Right atrium auricular region (tissue), 2 donors: ENCODE results near the gene SFTA2. TPM values are rescaled to one million over a fixed set of nuclear protein-coding genes. Genes with fewer than 3 reads are reported as not detected.
A peak's percentile ranks its signal among the peaks of the same experiment; 100 is the strongest.
"Not testable (repeated sequence)": the region's sequence is repeated elsewhere in the genome, so short reads cannot be mapped to it uniquely, and the experiment has no call there.

Experiments
- DNase-seq: peaks from one replicate; pipeline ENCODE4 v3.0.0-alpha.2; 2019; ENCODE audit warnings: low spot score
- H3K27ac ChIP-seq, 2 donors: fragments of 200-600 bp; sonication (generic); 1 replicate in 1 of 2; 2 replicates in 1 of 2; pipeline ENCODE4 v1.5.1; 2016 to 2019
- H3K27me3 ChIP-seq, 2 donors: fragments of 200-600 bp; sonication (generic); one replicate each; pipeline versions ENCODE4 v1.5.1 to v1.6.0; 2017 to 2019
- H3K36me3 ChIP-seq: fragments of 200-600 bp; sonication (generic); one replicate; pipeline ENCODE4 v1.5.1; 2016
- H3K4me1 ChIP-seq, 2 donors: fragments of 200-600 bp; sonication (generic); one replicate each; pipeline versions ENCODE4 v1.5.1 to v1.6.0; 2017 to 2019
- H3K4me3 ChIP-seq, 2 donors: fragments of 200-600 bp; sonication (generic); 1 replicate in 1 of 2; 2 replicates in 1 of 2; pipeline ENCODE4 v1.5.1; 2017 to 2019; ENCODE audit warnings: mild to moderate bottlenecking in 1 of 2, moderate library complexity in 1 of 2
- H3K9me3 ChIP-seq, 2 donors: fragments of 200-600 bp; sonication (generic); one replicate each; pipeline ENCODE4 v1.5.1; 2019
- total RNA-seq, 2 donors: library from RNA; depleted of rRNA; stranded (reverse); fragments of >200 nt; gene quantifications; one replicate each; pipeline ENCODE4 v1.1.0, GENCODE V29; 2016
- TF ChIP-seq, protein P1 (sequence below), 2 donors: fragments of 200-600 bp; sonication (generic); IDR thresholded peaks; one replicate each; pipeline ENCODE4 v1.5.1; 2019; ENCODE audit warnings: antibody characterized with exemption in 2 of 2

SFTA2 gene
- total RNA-seq, 2 donors from 2014 or later = not detected

GRCh38 chr6:30935018-30935417, 3.0 kb upstream of the SFTA2 start:
- Histone ChIP-seq H3K4me1 (no peaks in the 10 kb centered on the region), H3K4me3 (no peak overlapping the region), H3K27ac (no peak overlapping the region), H3K36me3 (no peaks in the 10 kb centered on the region), H3K9me3 (no peaks in the 10 kb centered on the region), H3K27me3 (no peaks in the 10 kb centered on the region)
- TF ChIP-seq, protein P1, sequence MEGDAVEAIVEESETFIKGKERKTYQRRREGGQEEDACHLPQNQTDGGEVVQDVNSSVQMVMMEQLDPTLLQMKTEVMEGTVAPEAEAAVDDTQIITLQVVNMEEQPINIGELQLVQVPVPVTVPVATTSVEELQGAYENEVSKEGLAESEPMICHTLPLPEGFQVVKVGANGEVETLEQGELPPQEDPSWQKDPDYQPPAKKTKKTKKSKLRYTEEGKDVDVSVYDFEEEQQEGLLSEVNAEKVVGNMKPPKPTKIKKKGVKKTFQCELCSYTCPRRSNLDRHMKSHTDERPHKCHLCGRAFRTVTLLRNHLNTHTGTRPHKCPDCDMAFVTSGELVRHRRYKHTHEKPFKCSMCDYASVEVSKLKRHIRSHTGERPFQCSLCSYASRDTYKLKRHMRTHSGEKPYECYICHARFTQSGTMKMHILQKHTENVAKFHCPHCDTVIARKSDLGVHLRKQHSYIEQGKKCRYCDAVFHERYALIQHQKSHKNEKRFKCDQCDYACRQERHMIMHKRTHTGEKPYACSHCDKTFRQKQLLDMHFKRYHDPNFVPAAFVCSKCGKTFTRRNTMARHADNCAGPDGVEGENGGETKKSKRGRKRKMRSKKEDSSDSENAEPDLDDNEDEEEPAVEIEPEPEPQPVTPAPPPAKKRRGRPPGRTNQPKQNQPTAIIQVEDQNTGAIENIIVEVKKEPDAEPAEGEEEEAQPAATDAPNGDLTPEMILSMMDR (IDR thresholded peaks at IDR 0.05) = no peak
- DNase-seq = no peak

DNA sequence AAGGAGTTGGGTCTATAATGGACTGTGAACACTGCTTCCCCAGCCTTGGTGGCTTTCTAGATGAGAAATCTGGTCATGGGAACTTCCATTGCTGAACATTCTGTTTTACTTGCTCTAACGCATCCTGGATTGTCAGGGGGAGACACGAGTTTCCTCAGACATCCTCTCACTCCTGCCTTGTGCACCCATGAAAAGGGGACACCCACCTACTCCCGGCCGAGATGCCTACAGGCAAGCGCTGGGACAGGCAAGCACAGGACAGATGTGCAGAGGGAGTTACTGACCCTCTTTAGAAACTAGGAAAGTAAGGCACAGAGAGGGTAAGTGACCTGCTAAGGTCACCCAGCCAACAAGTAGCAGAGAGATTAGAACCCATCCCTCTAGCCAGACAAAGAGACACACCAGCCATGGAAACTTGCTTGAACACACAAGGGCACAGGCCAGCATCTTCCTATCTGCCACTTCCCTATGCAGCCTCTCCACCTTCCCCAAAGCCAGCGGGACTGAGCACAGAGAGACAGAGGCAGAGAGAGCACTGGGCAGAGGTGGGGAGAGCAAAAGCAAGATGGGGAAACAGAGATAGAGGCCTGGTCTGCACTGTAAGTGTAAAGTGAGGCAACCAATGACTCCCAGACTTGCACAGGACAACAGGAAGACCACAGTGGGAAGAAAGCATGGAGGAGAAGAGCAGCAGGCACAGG, 845 bp upstream of the SFTA2 start:
- Histone ChIP-seq H3K27me3 (no peaks in the 10 kb centered on the region), H3K27ac (no peak overlapping the region), H3K4me3 (no peak overlapping the region), H3K9me3 (peaks cover 0 to 10% of the 10 kb centered on the region in 2 donors), H3K4me1 (no peaks in the 10 kb centered on the region), H3K36me3 (no peaks in the 10 kb centered on the region)
- DNase-seq = no peak
- TF ChIP-seq, protein P1 (IDR thresholded peaks at IDR 0.05) = no peak

GRCh38 chr6:30931272-30931671, 698 bp downstream of the SFTA2 start:
- Histone ChIP-seq H3K27ac (no peak overlapping the region), H3K36me3 (no peaks in the 10 kb centered on the region), H3K9me3 (peaks cover 0 to 10% of the 10 kb centered on the region in 2 donors), H3K4me1 (peaks cover 0 to 11% of the 10 kb centered on the region in 2 donors), H3K27me3 (no peaks in the 10 kb centered on the region), H3K4me3 (no peak overlapping the region)
- DNase-seq = no peak
- TF ChIP-seq, protein P1 (IDR thresholded peaks at IDR 0.05) = no peak

DNA sequence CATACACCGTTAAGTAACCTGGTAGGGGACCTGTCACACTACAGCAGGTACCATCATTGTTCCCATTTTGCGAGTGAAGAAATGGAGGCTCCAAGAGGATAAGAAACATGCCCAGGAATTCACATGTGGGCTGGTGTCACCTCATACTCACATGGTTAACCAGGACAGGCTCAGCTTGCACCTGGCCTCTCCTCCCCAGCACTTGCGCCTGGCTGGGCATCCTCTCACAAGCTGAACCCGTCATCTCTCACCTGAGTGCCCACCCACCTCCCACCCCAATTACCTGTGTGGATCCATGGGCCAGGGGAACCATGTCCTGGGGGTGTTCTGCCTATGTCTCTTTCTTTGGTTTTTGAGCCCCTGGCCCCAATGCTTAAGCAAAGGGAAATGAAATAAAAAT, 1.5 kb downstream of the SFTA2 start:
- no peak overlapping the region for H3K4me3 ChIP-seq
- no peaks in the 10 kb centered on the region for H3K27me3 ChIP-seq
- TF ChIP-seq, protein P1 (IDR thresholded peaks at IDR 0.05) = no peak
- H3K27ac ChIP-seq = no peak overlapping the region
- H3K9me3 ChIP-seq = peaks cover 0 to 10% of the 10 kb centered on the region in 2 donors
- peaks cover 0 to 11% of the 10 kb centered on the region in 2 donors for H3K4me1 ChIP-seq
- DNase-seq = no peak
- H3K36me3 ChIP-seq = peaks cover 7% of the 10 kb centered on the region

- peaks cover 13% of the 10 kb centered on the region for H3K36me3 ChIP-seq
- DNase-seq = no peak
- peaks cover 0 to 11% of the 10 kb centered on the region in 2 donors for H3K4me1 ChIP-seq
- H3K27ac ChIP-seq = no peak overlapping the region
- H3K4me3 ChIP-seq = no peak overlapping the region
- H3K27me3 ChIP-seq = no peaks in the 10 kb centered on the region
- peaks cover 0 to 10% of the 10 kb centered on the region in 2 donors for H3K9me3 ChIP-seq
- TF ChIP-seq, protein P1 (IDR thresholded peaks at IDR 0.05) = no peak
These were observed 3.3 kb downstream of the SFTA2 start for GRCh38 chr6:30928677-30929076.

DNA sequence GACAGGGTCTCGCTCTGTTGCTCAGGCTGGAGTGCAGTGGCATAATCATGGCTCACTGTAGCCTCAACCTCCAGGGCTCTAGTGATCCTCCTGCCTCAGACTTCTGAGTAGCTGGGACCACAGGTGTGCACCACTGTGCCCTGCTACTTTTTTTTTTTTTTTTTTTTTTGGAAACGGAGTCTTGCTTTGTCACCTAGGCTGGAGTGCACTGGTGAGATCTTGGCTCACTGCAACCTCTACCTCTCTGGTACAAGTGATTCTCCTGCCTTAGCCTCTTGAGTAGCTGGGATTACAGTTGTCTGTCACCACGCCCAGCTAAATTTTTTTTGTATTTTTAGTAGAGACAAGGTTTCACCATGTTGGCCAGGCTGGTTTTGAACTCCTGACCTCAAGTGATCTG, 4.9 kb downstream of the SFTA2 start:
- DNase-seq, H3K27me3 ChIP-seq, H3K4me3 ChIP-seq, H3K9me3 ChIP-seq: not testable (repeated sequence)
- Histone ChIP-seq H3K27ac (peak overlapping the region in 1 of 2 donors; percentile 48), H3K36me3 (peaks cover 29% of the 10 kb centered on the region), H3K4me1 (peaks cover 0 to 11% of the 10 kb centered on the region in 2 donors)
